Cardiac fibroblast (primary cell): ENCODE data around the gene SEPTIN2.
A peak's percentile ranks its signal among the peaks of the same experiment; 100 is the strongest.

ENCODE experiments used
- DNase-seq, 2 donors: peaks; one replicate each; pipeline versions ENCODE4 v3.0.0 to v3.0.0-alpha.2; 2010; ENCODE audit warnings: low read depth in 2 of 2
- H3K4me3 ChIP-seq, 2 donors: replicated peaks in 1 of 2; 1 replicate in 1 of 2; 2 replicates in 1 of 2; pipeline ENCODE4 v1.5.1; 2011; ENCODE audit warnings: low read depth in 2 of 2, low read length in 2 of 2, mild to moderate bottlenecking in 2 of 2, moderate library complexity in 1 of 2
- CTCF ChIP-seq: IDR thresholded peaks from one replicate; pipeline ENCODE4 v1.5.1; 2011; ENCODE audit warnings: low read depth, mild to moderate bottlenecking, low read length, inconsistent platforms

Gene SEPTIN2

GRCh38 chr2:241330616-241330981 lies 14.9 kb downstream of the SEPTIN2 start:
- DNase-seq: no peak
- H3K4me3 ChIP-seq: no peak overlapping the region
- TF ChIP-seq CTCF: no peak

GRCh38 chr2:241334813-241335212 lies 19.1 kb downstream of the SEPTIN2 start:
- no peak overlapping the region for H3K4me3 ChIP-seq
- TF ChIP-seq CTCF: no peak

GRCh38 chr2:241339839-241340630 lies 24.3 kb downstream of the SEPTIN2 start:
- DNase-seq: peak in 1 of 2 donors; percentile 32
- H3K4me3 ChIP-seq: no peak overlapping the region
- TF ChIP-seq CTCF: no peak

More at GRCh38 chr2:241334813-241335212, 19.1 kb downstream of the SEPTIN2 start:
- no peak for DNase-seq

GRCh38 chr2:241340631-241341163 lies 25.0 kb downstream of the SEPTIN2 start:
- no peak overlapping the region for H3K4me3 ChIP-seq
- TF ChIP-seq CTCF: no peak
- DNase-seq: no peak

GRCh38 chr2:241344925-241345651 lies 29.4 kb downstream of the SEPTIN2 start:
- peak in 1 of 2 donors; percentile 38 for DNase-seq
- TF ChIP-seq CTCF: no peak
- no peak overlapping the region for H3K4me3 ChIP-seq

GRCh38 chr2:241349941-241350340 lies 34.2 kb downstream of the SEPTIN2 start:
- TF ChIP-seq CTCF: no peak
- no peak overlapping the region for H3K4me3 ChIP-seq
- no peak for DNase-seq
